DOHH2 (cell line): Measurements from ENCODE around the gene TGFB2.

ENCODE experiments used
- EZH2phosphoT487 ChIP-seq: fragments of 200-600 bp; sonication (generic); IDR thresholded peaks from 2 replicates; pipeline ENCODE4 v1.6.1; 2017; ENCODE audit warnings: borderline replicate concordance, mild to moderate bottlenecking, antibody characterized with exemption, low read length, moderate library complexity, mixed read lengths
- TF ChIP-seq, protein P1 (sequence below): fragments of 200-600 bp; sonication (generic); IDR thresholded peaks from one replicate; pipeline ENCODE4 v1.5.1; 2014; ENCODE audit warnings: antibody characterized with exemption, mild to moderate bottlenecking, low read depth, low read length; ENCODE audit not compliant: poor library complexity, severe bottlenecking

- TF ChIP-seq, protein P1, sequence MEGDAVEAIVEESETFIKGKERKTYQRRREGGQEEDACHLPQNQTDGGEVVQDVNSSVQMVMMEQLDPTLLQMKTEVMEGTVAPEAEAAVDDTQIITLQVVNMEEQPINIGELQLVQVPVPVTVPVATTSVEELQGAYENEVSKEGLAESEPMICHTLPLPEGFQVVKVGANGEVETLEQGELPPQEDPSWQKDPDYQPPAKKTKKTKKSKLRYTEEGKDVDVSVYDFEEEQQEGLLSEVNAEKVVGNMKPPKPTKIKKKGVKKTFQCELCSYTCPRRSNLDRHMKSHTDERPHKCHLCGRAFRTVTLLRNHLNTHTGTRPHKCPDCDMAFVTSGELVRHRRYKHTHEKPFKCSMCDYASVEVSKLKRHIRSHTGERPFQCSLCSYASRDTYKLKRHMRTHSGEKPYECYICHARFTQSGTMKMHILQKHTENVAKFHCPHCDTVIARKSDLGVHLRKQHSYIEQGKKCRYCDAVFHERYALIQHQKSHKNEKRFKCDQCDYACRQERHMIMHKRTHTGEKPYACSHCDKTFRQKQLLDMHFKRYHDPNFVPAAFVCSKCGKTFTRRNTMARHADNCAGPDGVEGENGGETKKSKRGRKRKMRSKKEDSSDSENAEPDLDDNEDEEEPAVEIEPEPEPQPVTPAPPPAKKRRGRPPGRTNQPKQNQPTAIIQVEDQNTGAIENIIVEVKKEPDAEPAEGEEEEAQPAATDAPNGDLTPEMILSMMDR = no peak
- no peak for TF ChIP-seq EZH2phosphoT487
Observed at GRCh38 chr1:218392780-218393179, 47.6 kb downstream of the TGFB2 start.
